Measurements from ENCODE around the gene GHSR.

DNA sequence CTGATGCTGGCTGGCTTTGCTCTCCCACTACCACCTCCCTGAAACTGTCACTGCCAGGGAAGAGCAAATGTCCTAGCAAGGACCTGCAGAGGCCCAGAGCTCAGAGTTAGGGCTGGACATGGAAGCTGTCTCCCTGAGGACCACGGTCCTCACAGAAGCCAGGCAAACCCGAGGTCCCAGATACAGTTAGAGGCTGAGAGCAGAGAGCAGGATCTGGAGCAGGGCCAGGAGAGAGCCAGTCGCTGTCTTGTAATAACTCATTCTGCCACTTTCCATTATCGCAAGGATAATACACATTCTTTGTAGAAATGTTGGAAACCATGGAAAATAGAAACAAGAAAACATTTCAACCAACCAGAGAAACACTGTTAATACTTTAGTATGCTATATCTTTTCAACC lies 10.1 kb downstream of the GHSR start:
- no peak for TF ChIP-seq CTCF (IDR thresholded peaks at IDR 0.05; ENCODE audit: poor library complexity)
- TF ChIP-seq EZH2phosphoT487 (IDR thresholded peaks at IDR 0.05; ENCODE audit: low read depth, severe bottlenecking, unreplicated experiment): no peak
- TF ChIP-seq EZH2 (IDR thresholded peaks at IDR 0.05; ENCODE audit: borderline replicate concordance): no peak
